Measurements from ENCODE around the gene ZKSCAN3. TPM values are rescaled to one million over a fixed set of nuclear protein-coding genes. Genes with fewer than 3 reads are reported as not detected.

The ZKSCAN3 gene
- total and polyA plus RNA-seq, 2 of the 8 experiments (the other 6 are each of a cell fraction or from before 2014, with no cell fraction given), result 2.7 to 9.8 TPM

DNA sequence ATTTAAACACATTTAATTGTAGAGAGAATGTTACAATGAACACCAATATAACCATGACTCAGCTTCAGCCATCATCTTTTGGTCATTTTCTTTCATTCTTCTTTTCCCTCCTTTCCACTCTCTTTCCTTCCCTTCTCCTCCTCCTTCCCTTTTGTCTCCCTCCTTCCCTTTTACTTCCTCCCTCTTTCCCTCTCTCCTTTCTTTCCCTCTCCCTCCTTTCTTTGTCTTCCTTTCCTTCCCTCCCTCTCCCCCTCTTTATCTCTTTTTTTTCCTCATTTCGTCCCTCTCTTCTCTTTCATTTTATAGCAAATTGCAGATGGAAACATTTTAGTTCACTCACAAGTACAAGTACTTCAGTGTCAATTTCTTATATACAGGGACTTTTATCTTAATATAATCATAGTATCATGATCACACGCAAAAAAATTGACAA is 1.8 kb downstream of the ZKSCAN3 start (continued):
- TF ChIP-seq USF2 (IDR thresholded peaks at IDR 0.05; ENCODE audit: low read length) (no peak), KDM1A (IDR thresholded peaks at IDR 0.05; ENCODE audit: borderline replicate concordance, low read length) (no peak), TEAD4 (IDR thresholded peaks at IDR 0.05; ENCODE audit: low read depth, low read length) (no peak), TAF1 (IDR thresholded peaks at IDR 0.05; ENCODE audit: low read depth, low read length) (no peak)

Measured in H1 (cell line).